GM12878 (cell line): ENCODE measurements around the gene ADNP2.

ENCODE experiments used
- CBFB ChIP-seq: IDR thresholded peaks from 2 replicates; pipeline ENCODE4 v1.6.1; 2016; ENCODE audit warnings: antibody characterized with exemption, low read depth
- EP300 ChIP-seq, 2 experiments: fragments of 150-350 bp in 1 of 2; IDR thresholded peaks; 2 replicates each; pipeline ENCODE4 v1.6.1; 2011 to 2012; ENCODE audit warnings: low read depth in 2 of 2, low read length in 2 of 2, borderline replicate concordance in 1 of 2, improper control_type of control experiment in 1 of 2, inconsistent platforms in 1 of 2; ENCODE audit not compliant: control insufficient read depth in 1 of 2
- JUNB ChIP-seq: IDR thresholded peaks from 2 replicates; pipeline ENCODE4 v1.6.1; 2016; ENCODE audit warnings: antibody characterized with exemption, mild to moderate bottlenecking
- ZNF274 ChIP-seq: IDR thresholded peaks from one replicate; pipeline ENCODE4 v1.8.0; 2011; ENCODE audit not compliant: insufficient read length, insufficient read depth

DNA sequence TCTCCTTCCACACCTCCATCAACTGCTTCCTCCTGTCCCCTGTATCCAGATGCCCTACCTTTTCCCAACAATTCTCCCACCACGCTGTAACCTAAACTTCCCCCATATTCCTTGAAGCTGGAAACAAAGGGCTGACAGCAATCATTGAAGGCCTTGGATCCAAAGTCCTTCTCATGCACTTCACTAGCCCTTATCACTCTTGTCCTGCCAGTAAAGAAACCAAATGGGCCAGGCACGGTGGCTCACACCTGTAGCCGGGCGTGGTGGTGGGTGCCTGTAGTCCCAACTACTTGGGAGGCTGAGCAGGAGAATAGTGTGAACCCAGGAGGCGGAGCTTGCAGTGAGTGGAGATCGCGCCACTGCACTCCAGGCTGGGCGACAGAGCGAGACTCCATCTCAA, 11.9 kb upstream of the ADNP2 start:
- TF ChIP-seq EP300 (IDR thresholded peaks at IDR 0.05; ENCODE audit: borderline replicate concordance in 1 of 2, control insufficient read depth in 1 of 2, low read depth in 2 of 2, low read length in 2 of 2) = no peak
- TF ChIP-seq JUNB = no peak
- TF ChIP-seq CBFB = no peak
- no peak for TF ChIP-seq ZNF274
